H9 (cell line): Measurements from ENCODE around the gene FAF1. TPM values are rescaled to one million over a fixed set of nuclear protein-coding genes. Genes with fewer than 3 reads are reported as not detected.

Source experiments
- DNase-seq: peaks from one replicate; pipeline ENCODE4 v3.0.0-alpha.2; 2017
- H2AFZ ChIP-seq: one replicate; pipeline ENCODE4 v1.6.1; 2013; ENCODE audit warnings: mild to moderate bottlenecking, low read length, control low read depth, moderate library complexity
- H2AK5ac ChIP-seq: 2 replicates; pipeline ENCODE4 v1.6.1; 2013; ENCODE audit warnings: low read length, control low read depth, mixed read lengths; ENCODE audit not compliant: insufficient read length
- H2BK120ac ChIP-seq: one replicate; pipeline ENCODE4 v1.6.1; 2013; ENCODE audit warnings: low read depth, mild to moderate bottlenecking, low read length, control low read depth, inconsistent platforms; ENCODE audit not compliant: poor library complexity, severe bottlenecking
- H2BK12ac ChIP-seq: 2 replicates; pipeline ENCODE4 v1.6.1; 2013; ENCODE audit warnings: low read length, control low read depth, mixed read lengths, low read depth; ENCODE audit not compliant: insufficient read length
- H2BK15ac ChIP-seq: 2 replicates; pipeline ENCODE4 v1.6.1; 2013; ENCODE audit warnings: low read depth, low read length, control low read depth
- H2BK20ac ChIP-seq: one replicate; pipeline ENCODE4 v1.6.1; 2013; ENCODE audit warnings: low read depth, mild to moderate bottlenecking, low read length, control low read depth, inconsistent platforms; ENCODE audit not compliant: poor library complexity, severe bottlenecking
- H2BK5ac ChIP-seq: 2 replicates; pipeline ENCODE4 v1.6.1; 2013; ENCODE audit warnings: low read length, control low read depth, mixed read lengths; ENCODE audit not compliant: insufficient read length
- H3K14ac ChIP-seq: 2 replicates; pipeline ENCODE4 v1.6.1; 2013; ENCODE audit warnings: low read length, control low read depth; ENCODE audit not compliant: insufficient read depth
- H3K18ac ChIP-seq: 2 replicates; pipeline ENCODE4 v1.6.1; 2013; ENCODE audit warnings: low read depth, mild to moderate bottlenecking, mixed read lengths, low read length, control low read depth; ENCODE audit not compliant: insufficient read length
- H3K23ac ChIP-seq: 2 replicates; pipeline ENCODE4 v1.6.1; 2013; ENCODE audit warnings: low read length, control low read depth, mixed read lengths, low read depth; ENCODE audit not compliant: insufficient read length
- H3K23me2 ChIP-seq: 2 replicates; pipeline ENCODE4 v1.6.1; 2013; ENCODE audit warnings: low read depth, mild to moderate bottlenecking, mixed read lengths, low read length, control low read depth; ENCODE audit not compliant: insufficient read length, poor library complexity, severe bottlenecking
- H3K27ac ChIP-seq: 2 replicates; pipeline ENCODE4 v1.5.1; 2013; ENCODE audit warnings: low read length, control low read depth, mixed read lengths, low read depth; ENCODE audit not compliant: insufficient read length
- H3K27me3 ChIP-seq: 2 replicates; pipeline ENCODE4 v1.6.1; 2013; ENCODE audit warnings: low read length, control low read depth, inconsistent platforms; ENCODE audit not compliant: insufficient read depth
- H3K4ac ChIP-seq: 2 replicates; pipeline ENCODE4 v1.6.1; 2013; ENCODE audit warnings: low read depth, mild to moderate bottlenecking, control low read depth, inconsistent platforms, low read length, moderate library complexity
- H3K4me1 ChIP-seq: 2 replicates; pipeline ENCODE4 v1.6.1; 2013; ENCODE audit warnings: low read length, control low read depth, inconsistent platforms; ENCODE audit not compliant: insufficient read depth
- H3K4me2 ChIP-seq: 2 replicates; pipeline ENCODE4 v1.6.1; 2013; ENCODE audit warnings: low read length, control low read depth, mixed read lengths; ENCODE audit not compliant: insufficient read length, insufficient read depth
- H3K56ac ChIP-seq: 2 replicates; pipeline ENCODE4 v1.6.1; 2013; ENCODE audit warnings: low read depth, mild to moderate bottlenecking, mixed read lengths, low read length, control low read depth; ENCODE audit not compliant: insufficient read length
- H3K79me1 ChIP-seq: 2 replicates; pipeline ENCODE4 v1.6.1; 2013; ENCODE audit warnings: low read depth, mild to moderate bottlenecking, moderate library complexity, low read length, control low read depth, inconsistent platforms; ENCODE audit not compliant: insufficient read depth, poor library complexity, severe bottlenecking
- H3K79me2 ChIP-seq: 2 replicates; pipeline ENCODE4 v1.6.1; 2013; ENCODE audit warnings: low read length, control low read depth, inconsistent platforms; ENCODE audit not compliant: insufficient read depth
- H3K9ac ChIP-seq: 2 replicates; pipeline ENCODE4 v1.6.1; 2013; ENCODE audit warnings: low read length, control low read depth, mixed read lengths; ENCODE audit not compliant: insufficient read length; ENCODE audit errors: extremely low read depth
- H3K9me3 ChIP-seq: one replicate; pipeline ENCODE4 v1.6.1; 2013; ENCODE audit warnings: low read depth, low read length, inconsistent platforms; ENCODE audit not compliant: control insufficient read depth
- H3T11ph ChIP-seq: one replicate; pipeline ENCODE4 v1.6.1; 2013; ENCODE audit warnings: mild to moderate bottlenecking, low read length, control low read depth, inconsistent platforms
- H4K20me1 ChIP-seq: one replicate; pipeline ENCODE4 v1.6.1; 2013; ENCODE audit not compliant: control insufficient read depth, insufficient read length, insufficient read depth
- H4K5ac ChIP-seq: 2 replicates; pipeline ENCODE4 v1.6.1; 2013; ENCODE audit warnings: low read depth, mild to moderate bottlenecking, mixed read lengths, low read length, control low read depth; ENCODE audit not compliant: insufficient read length
- H4K8ac ChIP-seq: replicated peaks from 2 replicates; pipeline ENCODE4 v1.6.1; 2013; ENCODE audit warnings: low read length, control low read depth, mixed read lengths, low read depth; ENCODE audit not compliant: insufficient read length
- H4K91ac ChIP-seq: 2 replicates; pipeline ENCODE4 v1.6.1; 2013; ENCODE audit warnings: low read depth, mild to moderate bottlenecking, moderate library complexity, mixed read lengths, low read length, control low read depth; ENCODE audit not compliant: insufficient read length
- H3K27ac Mint-ChIP-seq, 3 experiments: 2 replicates in 2 of 3; 3 replicates in 1 of 3; pipeline ENCODE4 v1.8.0; 2020 to 2021; ENCODE audit warnings: mixed read lengths in 3 of 3, mild to moderate bottlenecking in 1 of 3, moderate library complexity in 1 of 3
- H3K27me3 Mint-ChIP-seq: 2 replicates; pipeline ENCODE4 v1.8.0; 2021; ENCODE audit warnings: low read depth, mild to moderate bottlenecking, moderate library complexity, mixed read lengths
- H3K36me3 Mint-ChIP-seq, 3 experiments: 2 replicates in 2 of 3; 3 replicates in 1 of 3; pipeline ENCODE4 v1.8.0; 2020 to 2021; ENCODE audit warnings: low read depth in 3 of 3, mixed read lengths in 3 of 3; ENCODE audit not compliant: insufficient read depth in 1 of 3
- H3K4me1 Mint-ChIP-seq, 2 experiments: 2 replicates each; pipeline ENCODE4 v1.8.0; 2020; ENCODE audit warnings: mixed read lengths in 2 of 2
- H3K4me3 Mint-ChIP-seq, 2 experiments: 2 replicates in 1 of 2; 3 replicates in 1 of 2; pipeline ENCODE4 v1.8.0; 2020 to 2021; ENCODE audit warnings: mild to moderate bottlenecking in 2 of 2, mixed read lengths in 2 of 2, moderate library complexity in 1 of 2
- H3K9me3 Mint-ChIP-seq, 2 experiments: 2 replicates in 1 of 2; 3 replicates in 1 of 2; pipeline ENCODE4 v1.8.0; 2020; ENCODE audit warnings: mild to moderate bottlenecking in 2 of 2, mixed read lengths in 2 of 2, moderate library complexity in 1 of 2
- WGBS: extraction: QIAGEN DNeasy Blood & Tissue Kit; methylation state at CpG from one replicate; pipeline ENCODE4 v1.1.7; 2013; ENCODE audit warnings: missing lambda C conversion rate, low lambda C conversion rate, mixed read lengths; ENCODE audit not compliant: insufficient read length; ENCODE audit errors: extremely low coverage; 5-methylcytosine and 5-hydroxymethylcytosine counted together
- total RNA-seq: library from RNA; stranded (reverse); gene quantifications from 2 replicates; pipeline ENCODE4 v1.2.1, GENCODE V29; 2021
- TF ChIP-seq, protein P1 (sequence below): fragments of 200-600 bp; sonication (generic); conservative IDR thresholded peaks from 3 replicates; pipeline ENCODE4 v1.8.0; 2021; ENCODE audit warnings: antibody characterized with exemption, mild to moderate bottlenecking

FAF1 gene
- total RNA-seq, 1 experiment from 2014 or later, result 60.8 TPM

DNA sequence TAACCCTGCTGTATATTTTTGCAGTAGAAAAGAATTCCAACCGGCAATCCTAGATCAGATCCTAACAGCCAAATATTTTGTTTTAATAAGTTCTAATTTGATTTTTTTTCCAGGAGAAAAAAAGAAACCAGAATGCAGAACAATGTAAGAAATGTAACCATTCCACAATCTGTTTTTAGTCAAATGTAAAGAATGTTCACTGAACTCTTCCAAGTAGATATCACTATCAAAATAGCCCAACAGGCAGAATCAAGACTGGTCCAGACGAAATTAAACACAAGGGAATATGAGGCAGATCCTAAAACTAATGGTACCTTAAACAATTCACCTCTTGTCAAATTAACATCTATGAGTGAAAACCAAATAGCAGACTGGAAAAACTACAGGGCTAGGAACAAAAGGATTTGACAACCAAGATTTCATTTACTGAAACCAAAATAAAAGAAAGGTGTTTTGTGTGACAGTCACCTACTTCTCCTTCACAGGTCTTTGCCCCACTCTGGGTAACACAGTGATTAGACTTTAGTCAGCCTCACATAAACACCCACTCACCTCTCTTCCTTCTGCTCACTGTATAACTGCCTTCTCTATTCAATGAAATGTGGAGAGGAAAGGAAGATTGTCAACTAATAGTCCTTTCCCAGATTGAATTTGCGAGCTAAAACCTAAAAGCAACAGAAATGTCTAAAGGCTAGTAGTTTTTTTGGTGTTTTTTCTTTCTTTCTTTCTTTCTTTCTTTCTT lies 137.9 kb downstream of the FAF1 start:
- H3K9me3 Mint-ChIP-seq, result peaks cover 0 to 4% of the 10 kb centered on the region in 2 experiments; a peak in 3 of 5 replicates
- no peak overlapping the region; a peak in 1 of 7 replicates for H3K27ac Mint-ChIP-seq
- peaks cover 0 to 4% (median 2%) of the 10 kb centered on the region in 3 experiments; a peak in 2 of 7 replicates for H3K36me3 Mint-ChIP-seq
- Histone ChIP-seq H3T11ph (no peak overlapping the region), H3K27me3 (no peaks in the 10 kb centered on the region), H3K79me2 (no peaks in the 10 kb centered on the region), H3K4me1 (no peaks in the 10 kb centered on the region), H3K4me2 (no peak overlapping the region), H3K9ac (no peak overlapping the region), H3K23ac (no peak overlapping the region), H2AFZ (no peak overlapping the region), H4K5ac (no peak overlapping the region), H3K4ac (no peak overlapping the region), H3K14ac (no peak overlapping the region), H2BK15ac (no peak overlapping the region), H3K23me2 (no peaks in the 10 kb centered on the region), H4K20me1 (no peaks in the 10 kb centered on the region), H3K9me3 (no peaks in the 10 kb centered on the region), H4K91ac (no peak overlapping the region), H2AK5ac (no peak overlapping the region), H3K27ac (no peak overlapping the region), H2BK20ac (no peak overlapping the region), H2BK12ac (no peak overlapping the region), H2BK5ac (no peak overlapping the region), H2BK120ac (no peak overlapping the region), H4K8ac (no peak overlapping the region), H3K79me1 (no peaks in the 10 kb centered on the region), H3K18ac (no peak overlapping the region), H3K56ac (no peak overlapping the region)
- no CpG with 5 or more reads among the region's 3 CpGs for WGBS
- TF ChIP-seq, protein P1, sequence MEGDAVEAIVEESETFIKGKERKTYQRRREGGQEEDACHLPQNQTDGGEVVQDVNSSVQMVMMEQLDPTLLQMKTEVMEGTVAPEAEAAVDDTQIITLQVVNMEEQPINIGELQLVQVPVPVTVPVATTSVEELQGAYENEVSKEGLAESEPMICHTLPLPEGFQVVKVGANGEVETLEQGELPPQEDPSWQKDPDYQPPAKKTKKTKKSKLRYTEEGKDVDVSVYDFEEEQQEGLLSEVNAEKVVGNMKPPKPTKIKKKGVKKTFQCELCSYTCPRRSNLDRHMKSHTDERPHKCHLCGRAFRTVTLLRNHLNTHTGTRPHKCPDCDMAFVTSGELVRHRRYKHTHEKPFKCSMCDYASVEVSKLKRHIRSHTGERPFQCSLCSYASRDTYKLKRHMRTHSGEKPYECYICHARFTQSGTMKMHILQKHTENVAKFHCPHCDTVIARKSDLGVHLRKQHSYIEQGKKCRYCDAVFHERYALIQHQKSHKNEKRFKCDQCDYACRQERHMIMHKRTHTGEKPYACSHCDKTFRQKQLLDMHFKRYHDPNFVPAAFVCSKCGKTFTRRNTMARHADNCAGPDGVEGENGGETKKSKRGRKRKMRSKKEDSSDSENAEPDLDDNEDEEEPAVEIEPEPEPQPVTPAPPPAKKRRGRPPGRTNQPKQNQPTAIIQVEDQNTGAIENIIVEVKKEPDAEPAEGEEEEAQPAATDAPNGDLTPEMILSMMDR, result no peak
- H3K4me3 Mint-ChIP-seq, result no peak overlapping the region
- no peak for DNase-seq
- H3K4me1 Mint-ChIP-seq, result no peaks in the 10 kb centered on the region
- H3K27me3 Mint-ChIP-seq, result no peaks in the 10 kb centered on the region; the same call in 1 of the 2 replicates
